ENCODE measurements around the gene MARVELD2.

MARVELD2 gene

GRCh38 chr5:69492391-69492922, 77.5 kb downstream of the MARVELD2 start, which contains the start of gene OCLN (continued):
- TF ChIP-seq, protein P1, sequence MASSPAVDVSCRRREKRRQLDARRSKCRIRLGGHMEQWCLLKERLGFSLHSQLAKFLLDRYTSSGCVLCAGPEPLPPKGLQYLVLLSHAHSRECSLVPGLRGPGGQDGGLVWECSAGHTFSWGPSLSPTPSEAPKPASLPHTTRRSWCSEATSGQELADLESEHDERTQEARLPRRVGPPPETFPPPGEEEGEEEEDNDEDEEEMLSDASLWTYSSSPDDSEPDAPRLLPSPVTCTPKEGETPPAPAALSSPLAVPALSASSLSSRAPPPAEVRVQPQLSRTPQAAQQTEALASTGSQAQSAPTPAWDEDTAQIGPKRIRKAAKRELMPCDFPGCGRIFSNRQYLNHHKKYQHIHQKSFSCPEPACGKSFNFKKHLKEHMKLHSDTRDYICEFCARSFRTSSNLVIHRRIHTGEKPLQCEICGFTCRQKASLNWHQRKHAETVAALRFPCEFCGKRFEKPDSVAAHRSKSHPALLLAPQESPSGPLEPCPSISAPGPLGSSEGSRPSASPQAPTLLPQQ (tag by site-specific recombination; IDR thresholded peaks at IDR 0.05), result 0 out of 2 replicates have a peak, but pooled peaks have one; percentile 55
- TF ChIP-seq ZNF350 (tag by site-specific recombination; IDR thresholded peaks at IDR 0.05) (no peak), ZNF175 (tag by site-specific recombination; IDR thresholded peaks at IDR 0.05) (no peak), BCL11A (tag by site-specific recombination; IDR thresholded peaks at IDR 0.05; ENCODE audit: low read depth) (no peak), ZNF169 (tag by site-specific recombination; IDR thresholded peaks at IDR 0.05) (no peak), ZXDB (tag by site-specific recombination; IDR thresholded peaks at IDR 0.05) (peak; percentile 39; the same call in 1 of the 2 replicates), ZNF610 (tag by site-specific recombination; IDR thresholded peaks at IDR 0.05; ENCODE audit: borderline replicate concordance) (no peak), ZBTB48 (tag by site-specific recombination; IDR thresholded peaks at IDR 0.05) (peak; percentile 83), ZNF654 (tag by site-specific recombination; IDR thresholded peaks at IDR 0.05; ENCODE audit: low read depth) (no peak), ZNF561 (tag by site-specific recombination; IDR thresholded peaks at IDR 0.05; ENCODE audit: borderline replicate concordance) (peak; percentile 58), WT1 (tag by site-specific recombination; IDR thresholded peaks at IDR 0.05) (peak; percentile 75; the same call in 1 of the 2 replicates), ZNF23 (tag by site-specific recombination; IDR thresholded peaks at IDR 0.05; ENCODE audit: borderline replicate concordance) (no peak), ZNF121 (tag by site-specific recombination; IDR thresholded peaks at IDR 0.05) (peak; percentile 90), EGR2 (tag by site-specific recombination; IDR thresholded peaks at IDR 0.05; ENCODE audit: low read depth) (peak; percentile 96), ZBTB10 (tag by site-specific recombination; IDR thresholded peaks at IDR 0.05) (peak; percentile 11), ZNF138 (tag by site-specific recombination; IDR thresholded peaks at IDR 0.05; ENCODE audit: borderline replicate concordance) (no peak), ZBTB17 (tag by site-specific recombination; IDR thresholded peaks at IDR 0.05) (peak; percentile 95), ZBTB8A (tag by site-specific recombination; IDR thresholded peaks at IDR 0.05) (peak; percentile 50), PATZ1 (tag by site-specific recombination; IDR thresholded peaks at IDR 0.05) (peak; percentile 93), ZNF155 (tag by site-specific recombination; IDR thresholded peaks at IDR 0.05) (no peak), ZNF404 (tag by site-specific recombination; IDR thresholded peaks at IDR 0.05) (no peak), ZNF530 (tag by site-specific recombination; IDR thresholded peaks at IDR 0.05; ENCODE audit: low read depth) (no peak), ZFHX2 (tag by site-specific recombination; conservative IDR thresholded peaks at IDR 0.05) (peak; percentile 94), OVOL3 (tag by site-specific recombination; IDR thresholded peaks at IDR 0.05) (no peak), PBX3 (CRISPR knock-in tag; IDR thresholded peaks at IDR 0.05) (peak; percentile 85), HOXD13 (CRISPR knock-in tag; IDR thresholded peaks at IDR 0.05; ENCODE audit: borderline replicate concordance) (0 out of 2 replicates have a peak, but pooled peaks have one; percentile 19), MZF1 (tag by site-specific recombination; IDR thresholded peaks at IDR 0.05; ENCODE audit: borderline replicate concordance) (peak; percentile 70; the same call in 1 of the 2 replicates), MYNN (tag by site-specific recombination; IDR thresholded peaks at IDR 0.05; ENCODE audit: borderline replicate concordance) (no peak), ZNF10 (tag by site-specific recombination; IDR thresholded peaks at IDR 0.05) (no peak)
- TF ChIP-seq, protein P2, sequence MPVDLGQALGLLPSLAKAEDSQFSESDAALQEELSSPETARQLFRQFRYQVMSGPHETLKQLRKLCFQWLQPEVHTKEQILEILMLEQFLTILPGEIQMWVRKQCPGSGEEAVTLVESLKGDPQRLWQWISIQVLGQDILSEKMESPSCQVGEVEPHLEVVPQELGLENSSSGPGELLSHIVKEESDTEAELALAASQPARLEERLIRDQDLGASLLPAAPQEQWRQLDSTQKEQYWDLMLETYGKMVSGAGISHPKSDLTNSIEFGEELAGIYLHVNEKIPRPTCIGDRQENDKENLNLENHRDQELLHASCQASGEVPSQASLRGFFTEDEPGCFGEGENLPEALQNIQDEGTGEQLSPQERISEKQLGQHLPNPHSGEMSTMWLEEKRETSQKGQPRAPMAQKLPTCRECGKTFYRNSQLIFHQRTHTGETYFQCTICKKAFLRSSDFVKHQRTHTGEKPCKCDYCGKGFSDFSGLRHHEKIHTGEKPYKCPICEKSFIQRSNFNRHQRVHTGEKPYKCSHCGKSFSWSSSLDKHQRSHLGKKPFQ (tag by site-specific recombination; IDR thresholded peaks at IDR 0.05), result no peak
- TF ChIP-seq, protein P3, sequence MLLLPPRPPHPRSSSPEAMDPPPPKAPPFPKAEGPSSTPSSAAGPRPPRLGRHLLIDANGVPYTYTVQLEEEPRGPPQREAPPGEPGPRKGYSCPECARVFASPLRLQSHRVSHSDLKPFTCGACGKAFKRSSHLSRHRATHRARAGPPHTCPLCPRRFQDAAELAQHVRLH (tag by site-specific recombination; IDR thresholded peaks at IDR 0.05), result no peak

All from HEK293 (cell line).